Activated CD8-positive, alpha-beta memory T cell treated with anti-CD3 and anti-CD28 coated beads, Interleukin-2, amount 50 U/mL, for 48 hours (primary cell): ENCODE results near the gene ROR2.
"Not testable (repeated sequence)": the region's sequence is repeated elsewhere in the genome, so short reads cannot be mapped to it uniquely, and the experiment has no call there.

Experiments used
- DNase-seq: peaks from one replicate; pipeline ENCODE4 v3.0.0-alpha.2; 2020

ROR2 gene

GRCh38 chr9:91659529-91660495, 290.2 kb downstream of the ROR2 start:
- DNase-seq, result no peak

DNA sequence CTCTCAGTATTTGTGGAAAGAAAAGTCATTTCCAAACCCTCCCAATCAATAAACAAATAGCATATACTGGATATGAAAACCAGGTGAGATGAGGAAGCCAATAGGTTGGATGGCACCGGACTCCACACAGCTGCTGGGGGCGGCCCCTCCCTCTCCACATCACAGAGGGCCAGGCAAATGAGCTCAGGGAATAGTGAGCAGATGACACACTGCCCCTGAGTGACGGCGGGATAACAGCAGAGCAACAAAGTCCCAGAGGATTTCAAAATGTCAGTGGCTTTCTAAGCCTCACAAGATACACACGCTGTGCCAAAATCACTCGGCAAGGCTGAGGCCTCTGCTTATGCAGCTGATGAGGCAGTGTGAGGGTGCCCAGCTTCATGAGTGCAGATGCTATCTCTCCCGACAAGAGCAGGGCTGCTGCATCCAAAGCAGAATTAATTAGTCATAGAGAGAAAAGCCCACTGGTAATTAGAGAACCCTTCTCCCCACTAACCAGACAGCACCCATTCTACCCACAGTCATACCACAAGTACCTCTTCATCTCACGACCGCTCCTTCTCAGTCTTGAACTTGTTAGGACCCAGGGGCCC, 291.4 kb downstream of the ROR2 start:
- no peak for DNase-seq

GRCh38 chr9:91657501-91657900, 292.5 kb downstream of the ROR2 start:
- no peak for DNase-seq

DNA sequence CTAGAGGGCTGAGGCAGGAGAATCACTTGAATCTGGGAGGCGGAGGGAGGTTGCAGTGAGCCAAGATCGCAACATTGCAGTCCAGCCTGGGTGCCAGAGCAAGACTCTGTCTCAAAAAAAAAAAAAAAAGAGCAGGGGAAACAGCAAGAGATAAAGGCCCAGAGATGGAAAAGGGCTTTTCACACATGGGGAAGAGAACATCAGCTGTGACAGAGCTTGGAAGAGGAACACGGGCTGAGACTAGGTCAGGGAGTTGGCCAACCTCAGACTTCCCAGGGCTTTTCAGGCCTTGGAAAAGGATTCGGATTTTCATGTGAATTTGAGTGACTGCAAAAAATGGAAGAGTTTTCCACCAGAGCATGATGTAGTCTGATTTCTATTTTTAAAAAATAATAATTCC, 294.4 kb downstream of the ROR2 start:
- DNase-seq, result no peak

- DNase-seq, result no peak
Observed at GRCh38 chr9:91655215-91655614, 294.8 kb downstream of the ROR2 start.

DNA sequence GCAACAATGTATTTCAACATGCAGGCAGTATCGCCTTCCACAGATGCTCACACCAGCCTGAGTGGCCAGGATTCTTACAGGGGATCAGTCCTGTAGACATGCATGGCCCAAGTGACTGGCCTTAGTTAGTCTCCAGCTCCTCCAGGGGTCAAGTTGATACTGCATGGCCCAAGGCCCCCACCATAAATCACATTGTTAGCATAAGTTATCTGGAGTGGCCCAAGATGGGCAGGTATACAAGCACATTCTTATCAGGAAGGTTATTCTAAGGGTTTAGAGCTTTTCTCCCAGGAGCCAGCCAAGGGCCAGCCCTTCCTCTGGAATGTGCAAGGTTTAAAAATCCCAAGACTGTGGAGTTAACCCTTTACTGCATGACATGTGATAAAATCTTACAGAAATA, 295.5 kb downstream of the ROR2 start:
- DNase-seq, result no peak

- DNase-seq, result no peak
Observed at GRCh38 chr9:91647371-91647770, 302.7 kb downstream of the ROR2 start.

DNA sequence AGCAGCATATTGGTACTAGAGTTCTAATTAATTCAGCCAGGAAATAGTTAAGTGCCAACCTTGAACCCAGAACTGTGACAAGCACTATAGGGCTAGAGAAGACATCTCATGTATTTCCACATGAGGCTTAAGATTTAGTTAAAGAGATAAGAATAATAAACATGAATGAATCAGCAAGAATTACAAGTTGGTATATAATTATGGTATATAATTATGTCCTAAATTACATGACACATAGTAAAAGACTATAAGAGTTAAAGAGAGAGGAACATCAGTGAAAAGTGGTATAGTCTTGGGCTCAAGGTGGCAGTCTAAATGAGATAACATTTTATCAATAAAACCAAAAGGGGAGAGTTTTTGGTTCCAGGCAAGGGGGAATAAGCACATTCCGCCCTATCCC, 303.3 kb downstream of the ROR2 start:
- DNase-seq, result no peak

GRCh38 chr9:91644433-91644832, 305.6 kb downstream of the ROR2 start:
- no peak for DNase-seq

- no peak for DNase-seq
Observed at GRCh38 chr9:91643481-91644077, 306.4 kb downstream of the ROR2 start.

- DNase-seq, result no peak
Observed at GRCh38 chr9:91642771-91643170, 307.3 kb downstream of the ROR2 start.

- DNase-seq, result no peak
Observed at GRCh38 chr9:91640428-91640827, 309.6 kb downstream of the ROR2 start.

DNA sequence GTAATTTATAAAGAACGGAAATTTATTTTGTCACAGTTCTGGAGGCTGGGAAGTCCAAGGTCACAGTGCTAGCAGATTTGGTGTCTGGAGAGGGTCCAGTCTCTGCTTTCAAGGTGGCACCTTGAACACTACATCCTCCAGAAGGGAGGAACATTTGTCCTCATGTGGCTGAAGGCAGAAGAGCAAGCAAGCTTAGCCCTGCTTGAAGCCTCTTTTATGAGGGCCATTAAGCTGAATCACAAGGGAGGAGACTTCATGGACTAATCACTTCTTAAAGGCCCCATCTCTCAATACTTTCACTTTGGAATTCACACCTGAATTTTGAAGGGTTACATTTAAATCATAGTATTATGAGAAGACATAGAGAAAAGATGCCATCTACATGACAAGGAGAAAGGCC, 311.0 kb downstream of the ROR2 start:
- no peak for DNase-seq

DNA sequence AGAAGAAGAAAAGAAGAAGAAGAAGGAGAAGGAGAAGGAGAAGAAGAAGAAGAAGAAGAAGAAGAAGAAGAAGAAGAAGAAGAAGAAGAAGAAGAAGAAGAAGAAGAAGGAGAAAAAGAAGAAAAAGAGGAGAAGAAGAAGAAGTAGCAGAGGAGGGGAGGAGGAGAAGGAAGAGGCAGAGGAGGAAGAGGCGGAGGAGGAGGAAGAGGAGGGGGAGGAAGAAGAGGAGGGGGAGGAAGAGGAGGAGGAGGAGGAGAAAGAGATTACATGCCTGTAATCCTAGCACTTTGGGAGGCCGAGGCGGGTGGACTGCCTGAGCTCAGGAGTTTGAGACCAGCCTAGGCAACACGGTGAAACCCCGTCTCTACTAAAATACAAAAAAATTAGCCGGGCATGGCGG, 315.2 kb downstream of the ROR2 start:
- not testable (repeated sequence) for DNase-seq

DNA sequence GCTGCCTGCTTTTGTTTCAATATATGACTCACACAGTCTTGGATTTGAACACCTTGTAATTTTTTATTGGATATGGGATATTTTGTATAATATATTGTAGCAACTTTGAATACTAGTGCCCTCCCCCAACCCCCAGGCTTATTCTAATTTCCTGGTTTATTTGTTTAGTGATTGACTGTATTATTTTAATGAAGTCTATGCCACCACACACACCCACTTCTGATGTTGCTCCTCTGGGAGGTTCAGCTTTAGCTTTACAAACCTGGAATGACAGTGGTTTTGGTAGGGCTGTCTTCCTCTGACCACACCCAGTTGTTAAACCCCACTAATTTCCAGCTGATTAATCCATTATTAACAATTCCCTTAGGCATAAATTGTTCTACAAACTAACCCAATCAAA, 320.3 kb downstream of the ROR2 start:
- no peak for DNase-seq

DNA sequence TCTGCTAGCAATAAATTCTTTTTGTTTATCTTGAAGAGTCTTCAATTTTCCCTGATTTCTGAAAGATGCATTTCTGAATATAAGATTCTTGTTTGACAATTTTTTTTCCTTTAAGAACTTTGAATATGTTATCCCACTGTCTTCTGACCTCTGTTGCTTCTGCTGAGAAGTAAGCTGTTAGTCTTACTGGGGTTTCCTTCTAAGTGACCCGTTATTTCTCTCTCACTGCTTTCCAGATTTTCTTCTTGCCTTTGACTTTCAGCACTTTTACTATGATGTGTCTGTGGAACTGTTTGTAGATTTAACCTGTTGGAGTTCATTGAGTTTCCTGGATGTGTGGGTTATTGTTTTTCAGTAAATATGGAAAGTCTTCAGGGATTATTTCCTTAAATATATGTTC, 321.1 kb downstream of the ROR2 start:
- no peak for DNase-seq

DNA sequence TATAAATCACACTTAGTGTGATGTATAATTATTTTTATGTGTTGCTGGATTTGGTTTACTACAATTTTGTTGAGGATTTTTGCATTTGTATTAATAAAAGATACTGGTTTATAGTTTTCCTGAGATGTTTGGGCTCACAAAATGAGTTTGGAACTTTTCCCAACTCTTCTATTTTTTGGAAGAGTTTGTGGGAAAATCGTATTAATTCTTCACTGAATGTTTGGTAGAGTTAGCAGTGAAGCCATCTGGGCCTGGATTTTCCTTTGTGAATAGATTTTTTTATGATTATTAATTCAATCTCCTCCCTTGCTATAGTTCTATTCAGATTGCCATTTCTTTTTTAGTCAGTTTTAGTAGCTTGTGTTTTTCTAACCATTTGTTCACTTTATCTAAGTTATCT, 324.7 kb downstream of the ROR2 start:
- DNase-seq, result no peak

- no peak for DNase-seq
Observed at GRCh38 chr9:91623004-91623403, 327.0 kb downstream of the ROR2 start.

- DNase-seq, result not testable (repeated sequence)
Observed at GRCh38 chr9:91622121-91622520, 327.9 kb downstream of the ROR2 start.

- not testable (repeated sequence) for DNase-seq
Observed at GRCh38 chr9:91614044-91614443, 336.0 kb downstream of the ROR2 start.

GRCh38 chr9:91611582-91611981, 338.4 kb downstream of the ROR2 start:
- no peak for DNase-seq

- no peak for DNase-seq
Observed at GRCh38 chr9:91606255-91606995, 343.6 kb downstream of the ROR2 start.

DNA sequence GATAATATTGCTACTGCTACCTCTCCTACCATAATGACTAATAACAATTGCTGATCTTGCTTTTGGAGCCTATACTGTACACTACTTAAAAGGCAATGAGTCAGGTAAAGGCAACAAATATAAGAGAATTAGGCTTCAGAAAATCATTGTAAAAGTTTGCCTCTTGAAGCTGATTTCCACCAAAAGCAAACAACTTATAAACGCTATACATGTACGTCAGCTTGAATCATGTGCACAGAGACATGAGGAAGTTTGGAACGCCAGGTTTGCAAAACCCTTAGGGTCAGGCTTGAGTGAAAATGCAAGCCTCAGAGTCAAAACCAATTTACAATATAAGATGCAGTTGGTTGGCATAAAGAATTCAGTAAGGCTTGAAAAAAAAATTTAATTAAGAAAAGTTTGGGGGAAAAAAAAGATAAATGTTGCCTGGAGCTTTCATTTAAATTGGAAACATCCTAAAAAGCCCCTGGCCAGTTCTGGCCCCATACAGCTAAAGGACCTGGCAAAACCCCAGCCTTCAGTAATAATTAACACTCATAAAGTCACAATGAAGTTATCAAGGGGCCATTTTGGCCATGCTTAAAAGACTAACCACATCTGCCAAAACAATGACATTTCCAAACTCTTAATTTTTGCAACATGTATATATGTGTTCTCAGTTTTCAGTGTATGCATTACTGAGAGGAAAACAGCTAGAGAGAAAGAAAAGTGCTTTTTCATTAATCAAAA, 345.4 kb downstream of the ROR2 start:
- DNase-seq, result no peak
